Ascending aorta (tissue), 2 donors: ENCODE results near the gene KCNQ1. TPM values are rescaled to one million over a fixed set of nuclear protein-coding genes. Genes with fewer than 3 reads are reported as not detected.

ENCODE experiments used
- DNase-seq, 2 donors: peaks; one replicate each; pipeline ENCODE4 v3.0.0-alpha.2; 2019; ENCODE audit warnings: low spot score in 2 of 2
- H3K27ac ChIP-seq, 2 donors: fragments of 200-600 bp; sonication (generic); one replicate each; pipeline ENCODE4 v1.5.1; 2016 to 2017; ENCODE audit warnings: mild to moderate bottlenecking in 1 of 2
- H3K27me3 ChIP-seq: fragments of 200-600 bp; sonication (generic); one replicate; pipeline ENCODE4 v1.5.1; 2017
- H3K36me3 ChIP-seq, 2 donors: fragments of 200-600 bp; sonication (generic); one replicate each; pipeline ENCODE4 v1.5.1; 2016
- H3K4me1 ChIP-seq, 2 donors: fragments of 200-600 bp; sonication (generic); one replicate each; pipeline ENCODE4 v1.5.1; 2016 to 2017; ENCODE audit warnings: mild to moderate bottlenecking in 1 of 2
- H3K4me3 ChIP-seq, 2 donors: fragments of 200-600 bp; sonication (generic); one replicate each; pipeline ENCODE4 v1.5.1; 2016 to 2017; ENCODE audit warnings: mild to moderate bottlenecking in 1 of 2
- H3K9me3 ChIP-seq, 2 donors: fragments of 200-600 bp; sonication (generic); one replicate each; pipeline ENCODE4 v1.5.1; 2016
- CTCF ChIP-seq, 3 experiments: fragments of 200-600 bp in 2 of 3; fragments of 450-650 bp in 1 of 3; sonication (generic) in 2 of 3; IDR thresholded peaks; one replicate each; pipeline ENCODE4 v1.5.1; 2016 to 2019; ENCODE audit warnings: antibody characterized with exemption in 3 of 3, mild to moderate bottlenecking in 1 of 3, moderate library complexity in 1 of 3
- intact Hi-C: fragments of 100-400 bp; cut with DNase I; formaldehyde crosslinking; loops from one replicate; pipeline ENCODE4 v1.15.1; 2023
- total RNA-seq: library from RNA; depleted of rRNA; stranded (reverse); fragments of >200 nt; gene quantifications from one replicate; pipeline ENCODE4 v1.1.0, GENCODE V29; 2016

The KCNQ1 gene
- total RNA-seq, 1 donor from 2014 or later = 2.3 TPM

GRCh38 chr11:2447951-2448650 is 3.3 kb downstream of the KCNQ1 start:
- intact Hi-C loops = no loop called here
- no peak for DNase-seq
- Histone ChIP-seq H3K27me3 (no peaks in the 10 kb centered on the region), H3K27ac (no peak overlapping the region), H3K36me3 (no peaks in the 10 kb centered on the region), H3K4me1 (no peaks in the 10 kb centered on the region), H3K4me3 (no peak overlapping the region), H3K9me3 (no peaks in the 10 kb centered on the region)
- no peak for TF ChIP-seq CTCF (IDR thresholded peaks at IDR 0.05)

GRCh38 chr11:2448661-2449547 is 4.1 kb downstream of the KCNQ1 start:
- H3K4me3 ChIP-seq = no peak overlapping the region
- TF ChIP-seq CTCF (IDR thresholded peaks at IDR 0.05) = no peak
- H3K36me3 ChIP-seq = no peaks in the 10 kb centered on the region
- H3K27me3 ChIP-seq = no peaks in the 10 kb centered on the region
- H3K4me1 ChIP-seq = no peaks in the 10 kb centered on the region
- DNase-seq = no peak
- intact Hi-C loops = no loop called here
- H3K9me3 ChIP-seq = no peaks in the 10 kb centered on the region
- H3K27ac ChIP-seq = no peak overlapping the region

- H3K9me3 ChIP-seq = no peaks in the 10 kb centered on the region
- no peak overlapping the region for H3K27ac ChIP-seq
- DNase-seq = no peak
- H3K4me3 ChIP-seq = no peak overlapping the region
- H3K4me1 ChIP-seq = no peaks in the 10 kb centered on the region
- H3K27me3 ChIP-seq = no peaks in the 10 kb centered on the region
- intact Hi-C loops = no loop called here
- no peaks in the 10 kb centered on the region for H3K36me3 ChIP-seq
- TF ChIP-seq CTCF (IDR thresholded peaks at IDR 0.05) = no peak
Observed at GRCh38 chr11:2449548-2450320, 4.9 kb downstream of the KCNQ1 start.

DNA sequence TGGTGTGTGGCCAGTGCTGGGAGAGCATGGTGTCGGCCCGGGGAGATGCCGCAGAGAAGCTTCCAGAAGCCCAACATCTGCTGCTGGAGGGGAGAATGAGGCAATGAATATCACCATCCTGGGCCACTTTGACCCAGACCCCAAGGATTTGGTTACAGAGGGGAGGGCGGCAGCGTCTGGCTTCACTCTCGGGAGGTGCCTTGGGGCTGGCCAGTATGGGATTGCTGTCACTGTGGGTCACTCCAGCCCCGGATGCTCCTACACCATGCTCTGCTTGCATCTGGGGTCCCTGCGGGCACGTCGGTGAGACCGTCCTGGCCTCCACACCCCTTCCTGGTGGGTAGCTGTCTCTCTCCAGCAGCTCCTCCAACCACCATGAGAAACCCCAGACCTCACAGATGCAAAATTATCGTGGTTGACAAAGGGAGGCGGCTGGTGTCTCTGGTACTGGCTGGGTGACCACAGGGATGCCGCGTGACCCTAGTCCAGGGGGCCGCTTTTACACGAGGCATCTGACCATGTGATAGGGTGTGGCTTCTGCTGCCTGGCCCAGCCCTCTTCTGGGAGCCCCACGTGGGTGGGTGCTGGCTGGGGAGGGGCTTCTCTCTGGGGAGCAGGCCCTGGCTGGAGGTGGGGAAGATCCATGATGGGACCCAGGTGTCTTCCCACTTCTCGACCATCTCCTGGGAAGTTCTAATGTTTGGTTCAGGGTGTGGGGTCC is 5.7 kb downstream of the KCNQ1 start:
- H3K9me3 ChIP-seq = no peaks in the 10 kb centered on the region
- no peaks in the 10 kb centered on the region for H3K27me3 ChIP-seq
- no peak overlapping the region for H3K4me3 ChIP-seq
- H3K4me1 ChIP-seq = no peaks in the 10 kb centered on the region
- H3K36me3 ChIP-seq = no peaks in the 10 kb centered on the region
- TF ChIP-seq CTCF (IDR thresholded peaks at IDR 0.05) = no peak
- H3K27ac ChIP-seq = no peak overlapping the region
- DNase-seq = no peak
- intact Hi-C loops = no loop called here

DNA sequence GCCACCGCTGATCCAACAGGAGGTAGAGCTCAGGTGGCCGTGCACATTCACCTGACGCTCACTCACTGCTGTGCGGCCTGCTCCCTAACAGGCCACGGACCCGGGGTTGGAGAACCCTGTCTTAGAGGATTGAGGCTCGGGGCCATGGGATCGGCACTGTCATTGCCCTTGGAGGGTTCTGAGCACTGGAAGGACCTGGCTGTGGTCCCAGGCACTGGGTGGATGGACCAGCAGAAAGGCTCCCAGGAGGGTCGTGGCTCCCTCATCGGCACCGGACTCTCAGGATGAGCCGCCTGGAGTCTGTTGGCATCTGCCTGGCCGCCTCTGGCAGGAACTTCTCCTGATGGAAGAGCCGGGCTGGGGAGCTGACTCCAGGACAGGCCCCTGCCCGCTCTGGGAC is 6.5 kb downstream of the KCNQ1 start:
- H3K27me3 ChIP-seq = no peaks in the 10 kb centered on the region
- H3K9me3 ChIP-seq = no peaks in the 10 kb centered on the region
- H3K4me1 ChIP-seq = no peaks in the 10 kb centered on the region
- no peak for TF ChIP-seq CTCF (IDR thresholded peaks at IDR 0.05)
- DNase-seq = no peak
- no peaks in the 10 kb centered on the region for H3K36me3 ChIP-seq
- H3K4me3 ChIP-seq = no peak overlapping the region
- intact Hi-C loops = no loop called here
- no peak overlapping the region for H3K27ac ChIP-seq
